Epithelial cell of prostate (primary cell): ENCODE data around the gene ETF1.

Experiments used
- DNase-seq: peaks from one replicate; pipeline ENCODE4 v3.0.0-alpha.2; 2011; ENCODE audit warnings: low read depth, low spot score
- H3K27ac ChIP-seq: fragments of 450-650 bp; 2 replicates; pipeline ENCODE4 v1.5.1; 2017; ENCODE audit warnings: mild to moderate bottlenecking

ETF1 gene

DNA sequence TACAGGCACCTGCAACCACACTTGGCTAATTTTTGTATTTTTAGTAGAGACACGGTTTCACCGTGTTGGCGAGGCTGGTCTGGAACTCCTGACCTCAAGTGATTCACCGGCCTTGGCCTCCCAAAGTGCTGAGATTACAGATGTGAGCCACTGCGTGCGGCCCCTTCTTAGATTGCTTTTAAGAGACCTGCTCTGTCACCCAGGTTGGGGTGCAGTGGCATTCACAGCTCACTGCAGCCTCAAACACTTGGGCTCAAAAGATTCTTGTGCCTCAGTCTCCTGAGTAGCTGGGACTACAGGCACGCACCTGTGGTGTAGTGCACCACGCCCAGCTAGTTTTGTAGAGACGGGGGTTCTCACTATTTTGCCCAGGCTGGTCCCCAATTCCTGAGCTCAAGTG, 21.2 kb upstream of the ETF1 start:
- DNase-seq: no peak
- no peak overlapping the region for H3K27ac ChIP-seq

DNA sequence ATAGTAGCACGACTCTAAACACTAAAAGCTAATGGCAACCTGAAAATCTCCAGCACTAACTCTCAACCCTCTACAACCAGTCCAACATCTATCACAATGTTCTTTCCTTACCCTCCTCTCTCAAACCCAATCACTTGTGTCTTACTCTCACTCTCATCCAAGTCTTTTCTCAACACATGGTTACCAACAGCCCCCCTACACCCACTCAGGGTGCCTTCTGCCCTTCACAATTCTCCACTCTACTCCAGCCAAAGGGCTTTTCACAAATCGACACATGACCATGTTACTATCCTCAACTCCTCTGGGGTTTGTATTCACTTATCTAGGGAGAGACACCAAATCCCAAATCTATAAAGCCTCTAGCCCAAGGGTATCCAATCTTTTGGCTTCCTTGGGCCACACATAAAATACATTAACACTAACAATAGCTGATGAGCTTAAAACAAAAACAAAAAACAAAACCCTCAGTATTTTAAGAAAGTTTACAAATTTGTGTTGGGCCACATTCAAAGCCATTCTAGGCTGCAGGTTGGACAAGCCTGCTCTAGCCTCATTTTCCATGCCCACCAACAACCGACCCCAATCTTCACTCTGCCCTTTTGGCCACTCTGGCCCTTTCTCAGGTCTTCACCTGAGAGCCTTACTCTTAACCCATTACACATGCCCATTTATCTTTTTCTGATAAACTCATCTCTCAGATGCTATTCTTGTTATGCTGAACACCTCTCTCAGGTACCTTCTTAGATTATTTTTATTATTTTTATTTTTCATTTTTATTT, 20.5 kb upstream of the ETF1 start:
- no peak overlapping the region for H3K27ac ChIP-seq
- no peak for DNase-seq

DNA sequence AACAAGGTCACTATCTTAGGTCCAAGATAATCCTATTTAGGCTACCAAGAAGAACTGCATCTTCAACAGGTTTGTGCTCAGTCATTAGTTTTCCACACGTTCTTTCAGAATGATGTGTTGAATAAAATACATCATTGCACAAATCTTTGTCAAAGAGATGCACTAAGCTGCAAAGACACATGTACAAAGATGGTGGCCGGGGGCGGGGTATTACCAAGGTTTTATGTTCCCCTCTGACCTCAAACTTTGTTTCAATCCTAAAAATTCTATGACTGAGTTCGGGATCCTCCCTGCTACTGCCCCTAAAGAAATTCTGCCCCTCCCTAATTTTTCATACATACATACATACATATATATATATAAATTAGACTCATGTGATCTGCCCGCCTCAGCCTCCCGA, 17.9 kb upstream of the ETF1 start:
- no peak overlapping the region for H3K27ac ChIP-seq

DNA sequence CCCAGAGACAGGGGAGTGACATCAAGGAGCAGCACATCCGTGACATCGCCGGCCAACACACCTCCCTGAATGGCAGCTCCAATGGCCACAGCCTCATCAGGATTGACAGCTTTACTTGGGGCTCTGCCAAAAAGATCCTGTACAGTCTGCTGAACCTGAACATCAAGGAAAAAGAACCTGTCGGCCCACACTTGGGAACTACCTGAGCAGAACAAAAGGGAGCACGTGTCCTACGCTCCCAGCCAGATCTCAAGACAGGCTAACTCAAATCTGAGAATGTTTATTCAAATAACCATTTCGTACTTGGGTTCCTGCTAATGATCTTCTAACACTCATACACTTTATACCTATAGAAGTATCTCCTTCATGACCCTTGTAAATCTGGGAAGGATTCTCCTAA, 16.9 kb upstream of the ETF1 start:
- DNase-seq: no peak
- H3K27ac ChIP-seq: no peak overlapping the region

More for the DNA sequence above, 17.9 kb upstream of the ETF1 start:
- no peak for DNase-seq

DNA sequence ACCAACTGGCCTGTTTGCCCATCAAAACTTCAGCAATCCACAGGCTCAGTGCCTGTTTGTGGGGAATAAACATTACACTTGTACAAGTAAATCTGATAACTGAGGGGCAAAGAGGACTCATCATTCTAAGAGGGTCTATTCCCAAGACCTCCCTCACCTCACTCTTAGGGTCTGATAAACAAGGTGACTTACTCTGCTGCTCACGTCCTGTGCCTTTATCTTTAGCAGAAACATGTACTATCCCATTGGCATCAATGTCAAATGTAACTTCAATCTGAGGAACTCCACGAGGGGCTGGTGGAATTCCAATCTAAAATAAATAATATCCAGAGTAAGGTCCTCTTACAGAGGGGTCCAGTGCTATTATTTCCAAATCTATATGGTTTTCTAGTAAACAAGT, 14.6 kb upstream of the ETF1 start:
- H3K27ac ChIP-seq: no peak overlapping the region
- DNase-seq: no peak

DNA sequence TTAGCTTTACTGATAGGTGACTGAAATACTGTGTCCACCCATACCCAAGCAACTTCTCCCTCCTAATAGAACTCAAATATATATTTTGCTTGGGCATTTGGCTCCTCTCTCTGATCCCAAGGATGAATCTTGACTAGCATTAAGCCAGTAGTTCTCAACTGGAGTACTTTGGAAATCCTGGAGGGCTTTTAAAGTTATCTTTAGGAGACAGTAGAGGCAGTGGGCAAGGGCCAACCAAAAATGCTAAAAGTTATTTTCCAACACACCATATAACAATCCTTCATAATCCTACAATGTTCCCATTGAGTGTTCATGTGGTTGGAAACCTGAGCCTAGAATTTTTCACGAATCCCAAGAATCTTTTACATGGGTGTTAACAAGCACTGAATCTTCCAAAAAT, 11.1 kb upstream of the ETF1 start:
- H3K27ac ChIP-seq: no peak overlapping the region
- no peak for DNase-seq

DNA sequence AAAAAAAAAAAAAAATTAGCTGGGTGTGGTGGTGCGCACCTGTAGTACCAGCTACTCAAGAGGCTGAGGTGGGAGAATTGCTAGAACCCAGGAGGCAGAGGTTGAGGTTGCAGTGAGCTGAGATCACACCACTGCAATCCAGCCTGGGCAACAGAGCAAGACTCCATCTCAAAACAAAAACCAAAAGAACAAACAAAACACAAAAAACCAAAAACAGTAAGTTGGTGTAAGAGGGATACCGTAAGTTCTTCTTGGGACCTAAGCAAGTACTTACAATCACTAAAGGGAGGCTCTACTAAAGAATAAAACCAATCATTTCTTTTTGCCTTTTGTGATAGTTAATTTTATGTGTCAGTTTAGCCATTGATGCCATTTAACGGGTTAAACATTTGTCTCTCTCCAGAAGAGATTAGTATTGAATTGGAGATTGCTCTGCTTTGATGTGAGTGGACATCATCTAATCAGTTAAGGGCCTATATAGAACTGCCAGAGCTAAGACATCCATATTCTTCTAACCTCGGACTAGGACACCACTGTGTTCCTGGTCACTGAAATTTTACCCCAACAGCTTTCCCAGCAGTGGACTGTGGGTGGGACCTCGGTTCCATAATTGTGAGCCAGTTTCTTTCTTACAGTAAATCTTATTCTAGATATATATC, 10.5 kb upstream of the ETF1 start:
- DNase-seq: no peak
- H3K27ac ChIP-seq: no peak overlapping the region

DNA sequence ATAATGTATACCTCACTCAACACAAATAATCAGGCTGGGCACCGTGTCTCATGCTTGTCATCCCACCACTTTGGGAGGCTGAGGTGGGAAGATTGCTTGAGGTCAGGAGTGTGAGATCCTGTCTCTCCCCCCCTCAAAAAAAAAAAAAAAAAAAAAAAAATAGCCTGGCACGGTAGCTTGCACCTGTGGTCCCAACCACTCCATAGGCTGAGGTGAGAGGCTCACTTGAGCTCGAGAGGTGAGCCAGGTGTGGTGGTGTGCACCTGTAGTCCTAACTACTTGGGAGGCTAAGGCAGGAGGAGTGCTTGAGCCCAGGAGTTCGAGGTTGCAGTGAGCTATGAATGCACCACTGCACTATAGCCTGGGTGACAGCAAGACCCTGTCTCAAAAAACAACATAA, 9.6 kb upstream of the ETF1 start:
- no peak overlapping the region for H3K27ac ChIP-seq
- no peak for DNase-seq

DNA sequence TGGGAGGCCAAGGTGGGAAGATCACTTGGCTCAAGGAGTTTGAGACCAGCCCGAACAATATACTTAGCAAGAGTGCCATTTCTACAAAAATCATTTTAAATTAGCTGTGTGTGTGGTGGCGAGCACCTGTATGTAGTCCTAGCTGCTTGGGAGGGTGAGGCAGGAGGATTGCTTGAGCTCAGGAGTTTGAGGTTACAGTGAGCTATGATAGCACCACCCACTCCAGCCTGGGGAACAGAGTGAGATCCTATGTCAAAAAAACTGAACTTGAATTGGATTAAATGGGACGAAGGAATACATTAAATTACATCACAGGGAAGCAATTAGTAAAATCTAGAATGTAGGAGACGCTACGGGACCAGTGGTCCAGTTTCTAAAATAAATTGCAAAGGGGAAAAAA, 6.4 kb upstream of the ETF1 start:
- no peak overlapping the region for H3K27ac ChIP-seq
- no peak for DNase-seq

DNA sequence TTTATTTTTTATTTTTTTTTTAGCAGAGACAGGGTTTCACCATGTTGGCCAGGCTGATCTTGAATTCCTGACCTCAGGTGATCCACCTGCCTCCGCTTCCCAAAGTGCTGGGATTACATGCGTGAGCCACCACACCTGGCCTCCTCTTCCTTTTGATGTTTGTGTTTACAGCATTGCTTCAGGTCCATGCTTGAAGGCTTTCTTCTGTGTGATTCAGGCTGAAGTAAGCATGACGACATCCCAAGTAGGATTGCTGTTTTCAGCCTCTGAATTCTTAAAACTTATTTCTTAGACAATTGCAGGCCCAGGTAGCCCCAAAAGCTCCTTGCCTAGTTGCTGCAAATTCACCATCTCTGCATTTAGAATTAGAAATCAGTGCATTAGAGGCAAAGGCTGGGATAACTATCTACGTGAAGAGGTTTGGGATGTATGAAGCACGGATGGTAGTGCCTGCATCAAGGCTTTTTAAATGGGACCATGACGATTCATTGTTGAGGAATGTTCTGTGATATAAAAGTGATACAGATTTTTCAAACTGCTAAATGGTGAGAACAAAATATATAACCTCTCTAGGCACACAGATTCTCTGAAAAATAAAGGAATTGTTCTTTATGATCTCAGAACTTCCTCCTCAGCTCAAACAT, 3.0 kb upstream of the ETF1 start:
- DNase-seq: no peak
- peak overlapping the region; percentile 93 for H3K27ac ChIP-seq

DNA sequence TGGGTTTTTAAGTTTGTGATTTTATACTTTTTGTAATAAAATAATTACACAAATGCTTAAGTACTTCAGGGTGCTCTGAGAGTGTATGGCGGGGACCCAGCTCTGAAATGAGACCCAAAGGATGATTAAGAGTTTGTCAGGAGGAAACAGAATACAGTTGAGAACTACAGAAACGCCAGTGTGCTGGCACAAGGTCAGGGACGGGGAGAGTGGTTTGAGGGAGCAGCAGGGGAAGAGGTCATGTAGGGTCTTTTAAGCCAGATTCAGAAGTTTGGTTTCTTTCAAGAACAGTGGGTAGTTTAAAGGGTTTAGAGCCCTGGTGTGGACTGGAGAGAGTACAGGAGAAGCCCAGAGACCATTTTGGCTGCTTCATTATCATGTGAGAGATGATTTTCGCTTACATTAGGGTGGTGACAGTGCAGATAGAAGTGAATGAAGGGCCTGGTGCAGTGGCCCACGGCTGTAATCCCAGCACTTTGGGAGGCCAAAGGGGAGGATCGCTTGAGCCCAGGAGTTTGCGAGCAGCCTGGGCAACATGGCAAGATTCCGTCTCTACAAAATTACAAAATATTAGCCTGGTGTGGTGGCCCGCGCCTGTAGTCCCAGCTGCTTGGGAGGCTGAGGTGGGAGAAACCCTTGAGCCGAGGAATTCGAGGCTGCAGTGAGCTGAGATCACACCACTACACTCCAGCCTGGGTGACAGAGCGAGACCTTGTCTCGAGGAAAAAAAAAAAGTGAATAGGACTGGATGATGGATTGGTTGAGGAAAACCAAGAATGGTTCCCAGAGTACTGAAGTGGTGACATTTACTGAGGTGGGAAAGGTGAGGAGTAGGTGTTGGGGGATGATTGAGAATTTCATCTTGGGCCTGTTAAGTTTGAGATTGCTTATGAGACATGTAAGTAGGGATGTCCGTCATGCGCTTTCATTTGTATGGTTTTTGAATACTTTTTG, 1.4 kb upstream of the ETF1 start:
- no peak for DNase-seq

DNA sequence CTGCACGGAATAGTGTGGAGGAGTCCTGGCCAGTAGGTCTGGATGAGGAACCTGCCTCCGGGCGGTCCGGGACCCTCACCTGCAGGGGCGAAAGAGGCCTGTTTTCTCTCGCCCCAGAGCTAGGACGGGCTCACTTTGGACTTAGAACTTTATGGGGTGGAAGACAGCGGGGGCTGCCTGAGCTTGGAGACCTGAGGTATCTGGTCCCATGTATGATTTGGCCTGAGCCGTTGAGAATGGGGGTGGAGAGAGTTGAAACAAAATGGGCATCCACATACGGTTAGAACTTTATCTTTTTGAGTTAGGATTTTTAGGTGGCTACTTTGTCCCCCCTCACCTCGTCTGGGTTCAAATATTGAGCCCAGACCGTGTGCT, 681 bp upstream of the ETF1 start:
- no peak for DNase-seq
- H3K27ac ChIP-seq: peak overlapping the region; percentile 93

More for the DNA sequence above, 1.4 kb upstream of the ETF1 start:
- peak overlapping the region; percentile 93 for H3K27ac ChIP-seq

DNA sequence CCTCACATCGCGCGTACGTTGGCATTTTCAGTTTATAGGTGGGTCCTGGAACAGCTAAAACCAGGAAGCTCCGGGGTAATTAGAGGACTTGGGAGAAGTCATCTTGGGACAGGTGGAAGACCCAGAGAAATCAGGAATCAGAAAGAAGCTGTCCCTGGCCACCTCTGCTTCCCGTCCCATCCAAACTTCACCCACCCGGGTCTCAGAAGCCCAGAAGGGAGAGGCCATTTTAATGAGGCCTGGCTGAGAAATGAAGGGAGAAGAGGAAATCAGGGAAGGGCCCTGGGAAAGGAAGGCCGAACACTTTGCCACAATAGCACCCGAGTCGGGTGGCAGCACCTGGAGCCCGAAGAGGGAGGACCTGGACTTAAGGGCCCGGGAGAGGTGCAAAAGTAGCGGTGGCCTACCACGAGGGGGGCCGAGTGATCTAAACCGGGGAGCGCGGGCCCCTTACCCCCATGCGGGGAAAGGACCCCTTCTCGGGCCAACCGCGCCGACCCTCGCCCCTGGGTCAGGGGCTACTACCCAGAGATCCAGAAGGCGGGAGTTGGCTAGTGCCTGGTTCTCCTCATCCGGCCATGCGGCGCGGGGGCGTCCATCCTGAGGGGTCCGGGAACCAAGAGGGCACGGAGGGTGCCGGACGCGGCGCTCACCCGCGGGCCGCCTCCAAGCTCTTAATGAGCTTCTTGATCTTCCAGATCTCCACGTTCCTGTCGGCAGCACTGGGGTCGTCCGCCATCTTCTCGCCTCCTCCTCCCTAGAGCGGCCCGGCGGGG, 668 bp downstream of the ETF1 start:
- no peak for DNase-seq
- H3K27ac ChIP-seq: peak overlapping the region; percentile 93

DNA sequence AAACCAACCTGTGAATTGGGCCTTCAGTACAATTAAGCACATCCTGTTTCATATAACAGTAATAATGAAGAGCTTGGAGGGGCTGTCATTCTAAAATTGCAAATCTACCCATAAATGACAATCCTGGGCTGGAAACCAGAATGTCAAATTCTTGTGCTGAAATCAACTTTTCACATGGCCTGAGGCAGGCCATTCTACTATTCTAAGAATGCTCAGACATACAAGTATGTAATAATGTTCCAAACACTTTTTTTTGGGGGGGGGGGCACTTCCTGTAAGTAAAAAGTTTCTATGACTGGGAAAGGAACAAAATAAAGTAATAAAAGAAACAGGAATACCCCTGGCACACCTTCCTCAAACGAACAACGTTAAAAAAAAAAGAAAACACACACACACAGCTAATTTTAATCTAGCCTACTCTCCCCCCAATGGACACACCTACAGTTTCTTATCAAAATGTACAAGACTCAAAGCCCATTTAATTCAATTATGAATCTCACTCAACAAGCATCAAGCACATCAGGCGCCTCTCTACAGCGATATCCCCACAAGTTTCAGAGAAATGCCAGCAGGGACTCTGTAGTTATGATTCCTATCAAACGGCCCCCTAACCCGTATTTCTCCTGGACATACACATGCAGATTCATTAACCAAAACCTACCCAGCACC, 1.4 kb downstream of the ETF1 start:
- H3K27ac ChIP-seq: peak overlapping the region; percentile 93
- DNase-seq: no peak

DNA sequence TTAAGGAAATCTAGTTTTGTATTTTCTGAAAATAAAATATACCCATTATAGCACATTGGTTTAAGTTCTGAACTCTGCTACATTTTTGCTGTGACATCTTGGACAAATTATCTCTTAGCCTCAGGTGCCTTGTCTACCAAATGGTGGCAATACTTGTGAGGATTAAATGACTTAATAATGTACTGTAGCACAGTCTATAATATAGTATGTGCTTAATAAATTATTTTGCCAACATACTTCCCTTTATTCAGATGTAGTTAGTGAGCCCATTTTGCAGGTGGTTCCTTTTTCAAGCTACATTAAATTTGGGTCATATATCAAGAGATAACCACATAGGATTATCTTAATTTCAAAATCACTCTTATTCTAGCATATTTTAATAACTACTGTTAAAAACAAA, 3.2 kb downstream of the ETF1 start:
- H3K27ac ChIP-seq: no peak overlapping the region
- no peak for DNase-seq

DNA sequence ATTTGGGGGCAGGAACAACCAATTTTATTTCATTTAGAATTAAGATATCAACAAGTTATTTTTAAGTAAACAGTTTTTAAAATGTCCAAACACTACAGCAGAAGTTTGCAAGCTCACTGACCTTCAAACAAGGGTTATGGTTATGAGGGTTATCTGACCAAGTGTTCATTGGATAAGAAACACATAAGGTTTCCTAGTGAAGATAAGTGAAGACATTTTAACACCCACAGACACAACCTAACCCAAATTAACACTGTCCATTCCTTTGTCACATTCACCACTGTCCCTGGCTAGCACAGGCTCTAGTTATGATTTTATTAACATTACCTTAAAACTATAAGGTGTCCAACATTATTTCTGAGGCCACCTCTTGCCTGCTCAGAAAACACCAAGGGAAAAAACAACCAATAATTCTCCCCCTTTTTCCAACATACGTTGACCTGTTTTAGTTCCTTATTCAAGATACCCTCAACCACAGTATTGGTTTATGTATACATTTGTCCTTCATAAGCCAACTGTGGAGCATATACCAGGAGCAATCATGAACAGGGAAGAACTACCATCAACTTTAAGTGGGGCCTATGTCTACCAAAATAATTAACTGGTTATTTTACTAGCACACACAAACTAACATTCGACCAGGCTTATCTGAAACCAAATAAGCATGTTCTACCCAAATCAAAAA, 4.0 kb downstream of the ETF1 start:
- H3K27ac ChIP-seq: no peak overlapping the region

DNA sequence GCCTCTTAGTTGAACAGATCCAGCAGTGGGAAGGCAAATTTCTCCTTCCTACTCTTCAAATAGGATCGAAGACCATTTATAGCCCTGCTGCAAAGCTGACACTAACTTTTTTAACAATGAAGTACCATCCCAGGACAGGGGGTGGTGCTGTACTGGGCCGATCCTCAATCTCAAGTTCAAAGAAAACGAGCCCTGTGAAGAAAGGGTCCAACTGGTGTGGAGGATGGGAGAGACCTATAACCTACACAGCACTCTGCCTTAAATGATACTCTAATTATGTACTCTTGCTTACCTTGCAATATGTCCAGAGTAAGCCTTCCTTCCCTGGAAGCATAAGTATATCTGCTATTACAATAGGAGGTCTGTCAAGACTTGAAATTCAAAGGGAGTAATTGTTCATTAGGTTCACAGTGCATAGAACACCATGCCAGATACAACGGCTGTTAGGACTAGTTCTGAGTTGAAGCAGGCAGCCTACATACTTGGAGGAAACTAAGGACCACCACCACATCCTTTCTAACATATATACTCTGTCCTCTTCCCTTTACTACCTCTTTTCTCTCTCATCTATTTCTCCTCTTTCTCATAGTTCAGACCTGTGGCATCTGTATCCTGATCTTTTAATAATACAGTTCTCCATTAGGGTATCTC, 6.2 kb downstream of the ETF1 start:
- DNase-seq: no peak
- no peak overlapping the region for H3K27ac ChIP-seq

More for the DNA sequence above, 4.0 kb downstream of the ETF1 start:
- DNase-seq: no peak

DNA sequence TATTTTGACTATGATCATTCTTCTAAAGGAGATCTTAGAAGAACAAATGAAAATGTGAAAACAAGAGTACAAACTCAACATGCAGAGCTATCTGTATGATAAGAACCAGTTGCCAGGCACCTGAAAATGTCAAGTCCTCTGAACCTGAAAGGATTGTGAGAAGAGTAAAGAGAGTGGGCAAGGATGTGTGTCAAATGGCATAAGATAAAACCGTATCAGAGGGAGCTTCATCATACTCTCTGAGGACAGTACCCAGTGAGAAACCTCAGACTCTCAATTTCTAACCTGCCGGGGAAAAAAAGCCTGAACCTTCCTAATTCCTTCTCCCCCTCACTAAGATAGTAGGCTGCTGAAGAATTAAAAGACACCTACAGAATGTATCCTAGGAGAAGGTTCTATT, 6.8 kb downstream of the ETF1 start:
- DNase-seq: no peak
- no peak overlapping the region for H3K27ac ChIP-seq
